Measurements from ENCODE around the gene PON3. TPM values are rescaled to one million over a fixed set of nuclear protein-coding genes. Genes with fewer than 3 reads are reported as not detected.

PON3 gene
- total RNA-seq: not detected in 2 replicates

GRCh38 chr7:95396136-95397032 is at the start of gene PON3:
TSS of gene PON3 (minus strand) at chr7:95396375. CDS start at chr7:95396350, 25 bp downstream.
- peak; percentile 65 for DNase-seq
- H3K27me3 Mint-ChIP-seq: peaks cover 41% of the 10 kb centered on the region
- no peaks in the 10 kb centered on the region for H3K36me3 Mint-ChIP-seq (ENCODE audit: low read depth)
- H3K4me3 Mint-ChIP-seq: peak within 1 kb of the TSS; percentile 67
- H3K27ac Mint-ChIP-seq: no peak within 1 kb of the TSS
- intact Hi-C loops (cut with micrococcal nuclease): loop anchor here (10.0 kb wide), 1 partner anchor 78 kb away; no protein-coding TSS in a partner anchor
- peaks cover 3% of the 10 kb centered on the region for H3K4me1 Mint-ChIP-seq
- H3K9me3 Mint-ChIP-seq: no peaks in the 10 kb centered on the region

- Mint-ChIP-seq H3K9me3 (no peaks in the 10 kb centered on the region), H3K4me3 (no peak overlapping the region), H3K27ac (no peak overlapping the region)
These were observed 48.6 kb upstream of the PON3 start for GRCh38 chr7:95444796-95445195.

DNA sequence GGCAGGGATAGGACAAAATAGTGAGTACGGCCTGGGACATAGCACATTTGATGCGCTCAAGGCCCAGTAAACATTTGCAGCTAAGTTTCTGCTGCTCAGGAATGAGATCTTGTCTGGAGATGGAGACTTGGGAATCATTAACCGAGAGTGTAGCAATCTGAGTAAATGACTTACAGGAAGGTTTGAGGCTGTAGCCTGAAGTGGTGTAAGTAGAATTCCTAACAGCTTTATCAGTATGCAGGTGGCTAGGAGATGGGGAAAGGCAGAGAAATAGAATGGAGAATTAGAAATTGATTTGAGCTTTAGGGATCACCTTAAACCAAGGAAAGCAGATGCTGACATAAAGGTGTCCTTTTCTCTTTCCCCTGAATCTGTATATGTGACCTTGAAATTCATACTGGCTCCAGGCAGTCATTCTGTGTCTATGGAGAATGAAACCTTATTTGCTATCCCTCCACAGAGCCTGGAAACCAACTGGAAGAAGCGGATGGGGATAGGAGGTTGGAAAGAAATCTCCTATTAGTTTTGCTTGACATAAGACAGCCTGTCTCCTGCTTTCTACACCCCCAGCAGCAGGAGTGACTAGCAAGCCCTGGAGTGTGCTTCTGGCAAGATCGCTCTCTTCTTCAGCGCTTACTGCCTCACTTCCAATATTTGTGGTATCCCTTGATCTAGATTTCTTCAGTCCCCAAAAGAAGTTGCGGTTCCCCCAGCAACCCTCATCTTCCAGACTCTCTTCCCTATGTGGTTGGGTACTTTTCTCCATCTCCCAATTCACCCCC is 45.1 kb upstream of the PON3 start:
- no peaks in the 10 kb centered on the region for H3K4me1 Mint-ChIP-seq
- no peak overlapping the region for H3K4me3 Mint-ChIP-seq
- intact Hi-C loops (cut with micrococcal nuclease): no loop called here
- H3K27me3 Mint-ChIP-seq: peaks cover 11% of the 10 kb centered on the region
- H3K9me3 Mint-ChIP-seq: no peaks in the 10 kb centered on the region
- no peak overlapping the region for H3K27ac Mint-ChIP-seq
- no peak for DNase-seq
- H3K36me3 Mint-ChIP-seq (ENCODE audit: low read depth): no peaks in the 10 kb centered on the region

More at GRCh38 chr7:95444796-95445195, 48.6 kb upstream of the PON3 start:
- Mint-ChIP-seq H3K36me3 (ENCODE audit: low read depth) (no peaks in the 10 kb centered on the region), H3K27me3 (peaks cover 11% of the 10 kb centered on the region), H3K4me1 (no peaks in the 10 kb centered on the region)
- DNase-seq: no peak
- intact Hi-C loops (cut with micrococcal nuclease): no loop called here

GRCh38 chr7:95440394-95441038 is 44.3 kb upstream of the PON3 start:
- no peak for DNase-seq
- H3K36me3 Mint-ChIP-seq (ENCODE audit: low read depth): no peaks in the 10 kb centered on the region
- no peak overlapping the region for H3K4me3 Mint-ChIP-seq
- H3K27ac Mint-ChIP-seq: no peak overlapping the region
- peaks cover 13% of the 10 kb centered on the region for H3K27me3 Mint-ChIP-seq
- intact Hi-C loops (cut with micrococcal nuclease): no loop called here
- no peaks in the 10 kb centered on the region for H3K9me3 Mint-ChIP-seq
- peaks cover 2% of the 10 kb centered on the region for H3K4me1 Mint-ChIP-seq

- Mint-ChIP-seq H3K36me3 (ENCODE audit: low read depth) (no peaks in the 10 kb centered on the region), H3K27ac (no peak overlapping the region), H3K4me1 (peaks cover 11% of the 10 kb centered on the region), H3K9me3 (no peaks in the 10 kb centered on the region), H3K27me3 (peaks cover 14% of the 10 kb centered on the region), H3K4me3 (no peak overlapping the region)
- intact Hi-C loops (cut with micrococcal nuclease): no loop called here
- no peak for DNase-seq
These were observed 40.2 kb upstream of the PON3 start for GRCh38 chr7:95436407-95436806.

DNA sequence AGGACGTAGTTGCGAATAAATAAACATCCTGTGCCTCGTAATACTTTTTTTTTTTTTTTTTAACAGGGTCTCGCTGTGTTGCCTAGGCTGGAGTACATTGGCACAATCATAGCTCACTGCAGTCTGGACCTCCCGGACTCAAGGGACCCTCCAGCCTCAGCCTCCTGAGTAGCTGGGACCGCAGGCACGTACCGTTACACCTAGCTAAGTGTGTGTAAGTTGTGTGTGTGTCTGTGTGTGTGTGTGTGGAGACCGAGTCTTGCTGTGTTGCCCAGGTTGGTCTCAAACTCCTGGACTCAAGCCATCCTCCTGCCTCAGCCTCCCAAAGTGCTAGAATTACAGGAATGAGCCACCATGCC is 39.2 kb upstream of the PON3 start:
- Mint-ChIP-seq H3K27ac (peak overlapping the region; percentile 58), H3K4me3 (peak overlapping the region; percentile 87), H3K27me3 (peaks cover 9% of the 10 kb centered on the region), H3K9me3 (no peaks in the 10 kb centered on the region), H3K36me3 (ENCODE audit: low read depth) (no peaks in the 10 kb centered on the region), H3K4me1 (peaks cover 11% of the 10 kb centered on the region)
- DNase-seq: no peak
- intact Hi-C loops (cut with micrococcal nuclease): no loop called here

DNA sequence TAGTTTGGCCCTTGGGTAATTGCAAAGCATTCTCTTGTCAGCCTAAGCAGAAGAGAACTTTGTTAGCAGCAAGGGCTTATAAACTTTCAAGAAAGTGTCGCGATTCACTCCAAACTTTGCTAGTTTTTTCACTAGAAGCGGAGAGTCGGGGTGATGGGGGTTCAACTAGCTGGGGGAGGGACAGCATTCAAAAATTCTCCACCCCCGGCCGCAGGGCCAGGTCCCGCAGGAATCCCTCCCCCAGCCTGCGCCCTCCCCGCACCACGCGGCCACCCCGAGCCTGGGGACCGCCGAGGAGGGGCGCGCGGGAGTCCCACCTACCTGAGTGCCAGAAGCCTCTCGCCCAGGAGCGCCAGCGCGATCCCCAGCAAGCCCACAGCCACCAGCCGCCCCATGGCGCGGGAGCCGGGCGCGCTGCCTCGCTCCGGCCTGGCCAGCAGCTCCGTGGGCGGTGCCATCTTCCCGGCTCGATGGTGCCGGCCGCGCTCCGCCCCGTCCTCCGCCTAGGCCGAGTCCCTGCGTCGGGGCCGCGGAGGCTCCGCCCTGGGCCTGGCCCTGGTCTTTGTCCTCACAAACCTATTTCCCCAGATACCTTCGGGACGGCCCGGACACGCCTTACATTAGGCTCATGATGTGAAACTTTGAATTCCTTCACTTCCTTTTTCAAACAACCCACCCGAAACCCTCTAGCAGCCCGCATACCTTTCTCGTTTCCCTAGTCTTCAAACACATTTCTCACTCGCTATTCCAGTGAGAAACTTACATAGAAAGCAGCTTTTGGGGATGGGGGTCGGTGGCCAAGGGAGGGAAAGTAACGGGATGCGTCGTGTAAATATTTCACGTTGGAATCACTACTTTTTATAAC is 38.6 kb upstream of the PON3 start, which contains the start of gene PON2:
Gene PON2, minus strand, starts transcription at position 472 of the 865 bp plus-strand sequence. Its CDS starts 77 bp downstream, at position 395.
- no peaks in the 10 kb centered on the region for H3K36me3 Mint-ChIP-seq (ENCODE audit: low read depth)
- H3K4me3 Mint-ChIP-seq: peak within 1 kb of the TSS; percentile 87
- peak within 1 kb of the TSS; percentile 58 for H3K27ac Mint-ChIP-seq
- DNase-seq: peak; percentile 85
- peaks cover 11% of the 10 kb centered on the region for H3K4me1 Mint-ChIP-seq
- intact Hi-C loops (cut with micrococcal nuclease): loop anchor here (5.0 kb wide), 1 partner anchor 102 kb away; no protein-coding TSS in a partner anchor
- no peaks in the 10 kb centered on the region for H3K9me3 Mint-ChIP-seq
- peaks cover 9% of the 10 kb centered on the region for H3K27me3 Mint-ChIP-seq

DNA sequence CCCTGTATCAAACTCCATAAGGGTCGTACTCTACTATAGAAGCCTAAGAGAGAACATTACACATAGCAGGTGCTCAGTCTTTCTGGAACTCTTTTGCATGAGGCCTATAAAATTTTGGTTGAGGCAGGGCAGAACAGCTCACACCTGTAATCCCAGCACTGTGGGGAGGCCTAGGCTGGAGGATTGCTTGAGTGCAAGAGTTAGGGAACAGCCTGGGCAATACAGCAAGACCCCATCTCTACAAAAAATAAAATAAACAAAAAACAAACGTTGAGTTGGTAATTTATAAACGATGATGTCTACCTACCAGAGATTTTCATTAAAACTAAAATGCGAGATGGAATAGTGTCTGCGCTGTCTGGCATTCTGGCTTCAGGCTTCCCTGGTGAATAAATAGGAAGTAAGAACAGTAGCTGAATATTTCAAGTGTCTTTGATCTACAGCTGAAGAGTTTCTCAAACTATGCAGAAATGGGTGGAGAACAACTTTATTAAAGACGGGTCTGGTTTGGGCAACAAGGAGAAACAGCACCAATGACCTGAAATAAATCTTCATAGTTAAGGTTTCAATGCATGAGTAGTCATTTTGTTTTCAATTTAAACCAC is 37.9 kb upstream of the PON3 start:
- H3K4me3 Mint-ChIP-seq: peak overlapping the region; percentile 64
- DNase-seq: no peak
- peaks cover 9% of the 10 kb centered on the region for H3K27me3 Mint-ChIP-seq
- H3K36me3 Mint-ChIP-seq (ENCODE audit: low read depth): no peaks in the 10 kb centered on the region
- intact Hi-C loops (cut with micrococcal nuclease): loop anchor here (5.0 kb wide), 1 partner anchor 102 kb away; no protein-coding TSS in a partner anchor
- H3K4me1 Mint-ChIP-seq: peaks cover 11% of the 10 kb centered on the region
- no peak overlapping the region for H3K27ac Mint-ChIP-seq
- peaks cover 4% of the 10 kb centered on the region for H3K9me3 Mint-ChIP-seq

- Mint-ChIP-seq H3K4me1 (peaks cover 11% of the 10 kb centered on the region), H3K27ac (no peak overlapping the region), H3K9me3 (peaks cover 4% of the 10 kb centered on the region), H3K4me3 (no peak overlapping the region), H3K36me3 (ENCODE audit: low read depth) (no peaks in the 10 kb centered on the region), H3K27me3 (peaks cover 9% of the 10 kb centered on the region)
- no peak for DNase-seq
- intact Hi-C loops (cut with micrococcal nuclease): loop anchor here (5.0 kb wide), 1 partner anchor 101 kb away; no protein-coding TSS in a partner anchor
These were observed 37.0 kb upstream of the PON3 start for GRCh38 chr7:95433129-95433528.

GRCh38 chr7:95432606-95433005 is 36.4 kb upstream of the PON3 start:
- no peaks in the 10 kb centered on the region for H3K36me3 Mint-ChIP-seq (ENCODE audit: low read depth)
- H3K27ac Mint-ChIP-seq: no peak overlapping the region
- H3K27me3 Mint-ChIP-seq: peaks cover 9% of the 10 kb centered on the region
- DNase-seq: no peak
- H3K4me1 Mint-ChIP-seq: peaks cover 11% of the 10 kb centered on the region
- peaks cover 4% of the 10 kb centered on the region for H3K9me3 Mint-ChIP-seq
- no peak overlapping the region for H3K4me3 Mint-ChIP-seq
- intact Hi-C loops (cut with micrococcal nuclease): loop anchor here (5.0 kb wide), 1 partner anchor 100 kb away; no protein-coding TSS in a partner anchor

DNA sequence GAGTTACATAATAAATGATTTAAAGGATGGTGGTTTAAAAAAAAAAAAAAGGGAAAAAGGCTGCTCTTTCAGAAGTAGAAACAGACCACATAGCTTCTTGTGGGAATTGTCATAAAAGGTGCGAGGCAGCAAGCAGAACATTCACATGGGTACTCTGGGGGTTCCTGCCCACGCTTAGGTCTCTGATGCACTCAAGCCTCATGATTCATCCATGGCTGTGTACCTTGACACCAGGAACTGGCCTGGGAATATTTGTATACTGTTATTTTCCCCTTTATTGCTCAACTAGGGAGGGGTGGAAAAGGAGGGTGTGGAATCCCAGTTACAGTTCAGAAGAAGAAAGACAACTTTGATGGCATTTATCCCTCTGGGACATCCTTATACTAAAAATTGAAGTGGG is 34.7 kb upstream of the PON3 start:
- Mint-ChIP-seq H3K36me3 (ENCODE audit: low read depth) (no peaks in the 10 kb centered on the region), H3K27ac (no peak overlapping the region), H3K9me3 (peaks cover 4% of the 10 kb centered on the region), H3K4me3 (no peak overlapping the region), H3K4me1 (peaks cover 10% of the 10 kb centered on the region), H3K27me3 (peaks cover 7% of the 10 kb centered on the region)
- no peak for DNase-seq
- intact Hi-C loops (cut with micrococcal nuclease): loop anchor here (5.0 kb wide), 1 partner anchor 99 kb away; no protein-coding TSS in a partner anchor

GRCh38 chr7:95429241-95429990 is 33.2 kb upstream of the PON3 start:
- no peak for DNase-seq
- no peak overlapping the region for H3K4me3 Mint-ChIP-seq
- H3K27ac Mint-ChIP-seq: no peak overlapping the region
- peaks cover 3% of the 10 kb centered on the region for H3K4me1 Mint-ChIP-seq
- H3K36me3 Mint-ChIP-seq (ENCODE audit: low read depth): no peaks in the 10 kb centered on the region
- intact Hi-C loops (cut with micrococcal nuclease): no loop called here
- peaks cover 4% of the 10 kb centered on the region for H3K9me3 Mint-ChIP-seq
- peaks cover 4% of the 10 kb centered on the region for H3K27me3 Mint-ChIP-seq
